HG02884 (cell line): Measurements from ENCODE around the gene KLHL6.
"Not testable (repeated sequence)": the region's sequence is repeated elsewhere in the genome, so short reads cannot be mapped to it uniquely, and the experiment has no call there.

Experiments
- ATAC-seq: cut with Tn5 transposase; IDR thresholded peaks from one replicate; pipeline ENCODE4 v1.9.1; 2021; ENCODE audit warnings: mild to moderate bottlenecking, moderate library complexity; ENCODE audit not compliant: unreplicated experiment

KLHL6 gene

GRCh38 chr3:183555541-183556081 lies at the start of gene KLHL6:
KLHL6 (minus strand) TSS chr3:183555706; CDS start chr3:183555653, 53 bp downstream.
- ATAC-seq = peak; percentile 88

- ATAC-seq = no peak
Observed at GRCh38 chr3:183597959-183598358, 42.5 kb upstream of the KLHL6 start.

GRCh38 chr3:183594636-183595035 lies 39.1 kb upstream of the KLHL6 start:
- ATAC-seq = no peak

- no peak for ATAC-seq
Observed at GRCh38 chr3:183592821-183593220, 37.3 kb upstream of the KLHL6 start.

- peak; percentile 95 for ATAC-seq
Observed at GRCh38 chr3:183591881-183592521, 36.5 kb upstream of the KLHL6 start.

- ATAC-seq = no peak
Observed at GRCh38 chr3:183590442-183590841, 34.9 kb upstream of the KLHL6 start.

- no peak for ATAC-seq
Observed at GRCh38 chr3:183587336-183587735, 31.8 kb upstream of the KLHL6 start.

GRCh38 chr3:183586477-183586876 lies 31.0 kb upstream of the KLHL6 start:
- ATAC-seq = no peak

- ATAC-seq = no peak
Observed at GRCh38 chr3:183584914-183585280, 29.4 kb upstream of the KLHL6 start.

GRCh38 chr3:183584246-183584913 lies 28.9 kb upstream of the KLHL6 start:
- ATAC-seq = no peak

GRCh38 chr3:183583331-183584245 lies 28.1 kb upstream of the KLHL6 start:
- ATAC-seq = no peak

- ATAC-seq = no peak
Observed at GRCh38 chr3:183582161-183582560, 26.7 kb upstream of the KLHL6 start.

- ATAC-seq = no peak
Observed at GRCh38 chr3:183581496-183582155, 26.1 kb upstream of the KLHL6 start.

GRCh38 chr3:183579967-183580900 lies 24.7 kb upstream of the KLHL6 start:
- ATAC-seq = no peak

GRCh38 chr3:183578179-183578578 lies 22.7 kb upstream of the KLHL6 start:
- ATAC-seq = no peak

GRCh38 chr3:183577346-183577745 lies 21.8 kb upstream of the KLHL6 start:
- no peak for ATAC-seq

GRCh38 chr3:183576487-183577107 lies 21.1 kb upstream of the KLHL6 start:
- no peak for ATAC-seq

- ATAC-seq = no peak
Observed at GRCh38 chr3:183572935-183573334, 17.4 kb upstream of the KLHL6 start.

- not testable (repeated sequence) for ATAC-seq
Observed at GRCh38 chr3:183570191-183570590, 14.7 kb upstream of the KLHL6 start.
